Left ventricle myocardium inferior (tissue), 1 donor: Measurements from ENCODE around the gene ARHGAP9. TPM values are rescaled to one million over a fixed set of nuclear protein-coding genes. Genes with fewer than 3 reads are reported as not detected.

Experiments
- DNase-seq: peaks from one replicate; pipeline ENCODE4 v3.0.0-alpha.2; 2020
- H3K27ac ChIP-seq: fragments of 200-600 bp; replicated peaks from 2 replicates; pipeline ENCODE4 v1.8.0; 2021
- H3K27me3 ChIP-seq: fragments of 200-600 bp; 2 replicates; pipeline ENCODE4 v1.8.0; 2021; ENCODE audit warnings: low read depth
- H3K36me3 ChIP-seq: fragments of 200-600 bp; 2 replicates; pipeline ENCODE4 v1.8.0; 2021
- H3K4me1 ChIP-seq: fragments of 200-600 bp; 2 replicates; pipeline ENCODE4 v1.8.0; 2021
- H3K4me3 ChIP-seq: fragments of 200-600 bp; 2 replicates; pipeline ENCODE4 v1.8.0; 2021; ENCODE audit warnings: mild to moderate bottlenecking, moderate library complexity
- H3K9me3 ChIP-seq: fragments of 200-600 bp; replicated peaks from 2 replicates; pipeline ENCODE4 v1.8.0; 2021
- CTCF ChIP-seq: fragments of 200-600 bp; IDR thresholded peaks from 2 replicates; pipeline ENCODE4 v1.8.0; 2021; ENCODE audit warnings: antibody characterized with exemption, mild to moderate bottlenecking, borderline replicate concordance
- intact Hi-C: fragments of 100-400 bp; cut with micrococcal nuclease; formaldehyde crosslinking; loops from one replicate; pipeline ENCODE4 v1.11.0; 2022
- total RNA-seq: library from RNA; stranded (reverse); fragmentation: NEBNext Ultra II Directional; extraction: Animal tissue kit (Norgen Biotek cat#: 25700); gene quantifications from one replicate; pipeline ENCODE4 v1.2.1, GENCODE V29; 2021
- donor health status: DM: no; HTN: yes; CAD: no; lungs with severe emphysema.

Gene ARHGAP9
- total RNA-seq, 1 donor from 2014 or later: 4.2 TPM

- no peaks in the 10 kb centered on the region for H3K27me3 ChIP-seq
- DNase-seq: no peak
- H3K4me3 ChIP-seq: no peak overlapping the region
- H3K4me1 ChIP-seq: no peaks in the 10 kb centered on the region
- no peak for TF ChIP-seq CTCF
- H3K36me3 ChIP-seq: no peaks in the 10 kb centered on the region
- intact Hi-C loops: no loop called here
- H3K27ac ChIP-seq: no peak overlapping the region
- H3K9me3 ChIP-seq: peaks cover 17% of the 10 kb centered on the region
Measured at GRCh38 chr12:57439762-57440266, 39.9 kb downstream of the ARHGAP9 start.

GRCh38 chr12:57438400-57438799, 41.3 kb downstream of the ARHGAP9 start:
- intact Hi-C loops: no loop called here
- no peak overlapping the region for H3K4me3 ChIP-seq
- H3K4me1 ChIP-seq: no peaks in the 10 kb centered on the region
- H3K36me3 ChIP-seq: no peaks in the 10 kb centered on the region
- no peaks in the 10 kb centered on the region for H3K27me3 ChIP-seq
- no peak for DNase-seq
- H3K27ac ChIP-seq: no peak overlapping the region
- no peak for TF ChIP-seq CTCF
- peaks cover 17% of the 10 kb centered on the region for H3K9me3 ChIP-seq

- no peaks in the 10 kb centered on the region for H3K27me3 ChIP-seq
- no peak for DNase-seq
- no peak overlapping the region for H3K4me3 ChIP-seq
- peaks cover 4% of the 10 kb centered on the region for H3K4me1 ChIP-seq
- TF ChIP-seq CTCF: no peak
- H3K9me3 ChIP-seq: no peaks in the 10 kb centered on the region
- no peaks in the 10 kb centered on the region for H3K36me3 ChIP-seq
- intact Hi-C loops: no loop called here
- H3K27ac ChIP-seq: no peak overlapping the region
Measured at GRCh38 chr12:57435293-57435692, 44.4 kb downstream of the ARHGAP9 start.

GRCh38 chr12:57434517-57435223, 45.0 kb downstream of the ARHGAP9 start, which contains the start of gene INHBC:
INHBC (plus strand) TSS chr12:57434784; CDS start chr12:57434887, 103 bp downstream.
- Histone ChIP-seq H3K9me3 (no peaks in the 10 kb centered on the region), H3K4me1 (peaks cover 10% of the 10 kb centered on the region), H3K27ac (no peak within 1 kb of the TSS), H3K27me3 (no peaks in the 10 kb centered on the region), H3K4me3 (no peak within 1 kb of the TSS), H3K36me3 (no peaks in the 10 kb centered on the region)
- TF ChIP-seq CTCF: no peak
- DNase-seq: no peak
- intact Hi-C loops: no loop called here

GRCh38 chr12:57433370-57433769, 46.3 kb downstream of the ARHGAP9 start:
- TF ChIP-seq CTCF: no peak
- H3K4me3 ChIP-seq: no peak overlapping the region
- H3K4me1 ChIP-seq: peaks cover 22% of the 10 kb centered on the region
- H3K36me3 ChIP-seq: no peaks in the 10 kb centered on the region
- H3K27me3 ChIP-seq: no peaks in the 10 kb centered on the region
- no peaks in the 10 kb centered on the region for H3K9me3 ChIP-seq
- no peak overlapping the region for H3K27ac ChIP-seq
- DNase-seq: no peak
- intact Hi-C loops: no loop called here
